GM21786 (cell line): Measurements from ENCODE around the gene HCRTR1.
"Not testable (repeated sequence)": the region's sequence is repeated elsewhere in the genome, so short reads cannot be mapped to it uniquely, and the experiment has no call there.

Experiments
- ATAC-seq: cut with Tn5 transposase; IDR thresholded peaks from one replicate; pipeline ENCODE4 v1.9.1; 2021; ENCODE audit not compliant: unreplicated experiment

Gene HCRTR1

GRCh38 chr1:31581821-31582810 lies 35.4 kb upstream of the HCRTR1 start:
- no peak for ATAC-seq

- no peak for ATAC-seq
Observed at GRCh38 chr1:31583082-31583994, 34.2 kb upstream of the HCRTR1 start.

- no peak for ATAC-seq
Observed at GRCh38 chr1:31583995-31584868, 33.3 kb upstream of the HCRTR1 start.

- no peak for ATAC-seq
Observed at GRCh38 chr1:31584869-31585735, 32.4 kb upstream of the HCRTR1 start.

- ATAC-seq, result no peak
Observed at GRCh38 chr1:31585736-31586365, 31.6 kb upstream of the HCRTR1 start.

GRCh38 chr1:31586376-31587327 lies 30.8 kb upstream of the HCRTR1 start:
- ATAC-seq, result no peak

GRCh38 chr1:31587328-31587699 lies 30.2 kb upstream of the HCRTR1 start:
- not testable (repeated sequence) for ATAC-seq

- no peak for ATAC-seq
Observed at GRCh38 chr1:31587720-31588423, 29.6 kb upstream of the HCRTR1 start.

GRCh38 chr1:31588751-31589515 lies 28.6 kb upstream of the HCRTR1 start:
- ATAC-seq, result no peak

- no peak for ATAC-seq
Observed at GRCh38 chr1:31591425-31592093, 25.9 kb upstream of the HCRTR1 start.

GRCh38 chr1:31592132-31592531 lies 25.4 kb upstream of the HCRTR1 start:
- no peak for ATAC-seq

- ATAC-seq, result no peak
Observed at GRCh38 chr1:31593136-31593665, 24.3 kb upstream of the HCRTR1 start.

- no peak for ATAC-seq
Observed at GRCh38 chr1:31593770-31594632, 23.5 kb upstream of the HCRTR1 start.

- no peak for ATAC-seq
Observed at GRCh38 chr1:31595836-31596736, 21.4 kb upstream of the HCRTR1 start.
